ENCODE measurements around the gene TRMT61B. TPM values are rescaled to one million over a fixed set of nuclear protein-coding genes. Genes with fewer than 3 reads are reported as not detected.

TRMT61B gene
- total RNA-seq, 4 donors from 2014 or later: 10.9 to 21.4 (median 17.1) TPM

GRCh38 chr2:28802975-28803429 is 67.1 kb downstream of the TRMT61B start:
- TF ChIP-seq, protein P1, sequence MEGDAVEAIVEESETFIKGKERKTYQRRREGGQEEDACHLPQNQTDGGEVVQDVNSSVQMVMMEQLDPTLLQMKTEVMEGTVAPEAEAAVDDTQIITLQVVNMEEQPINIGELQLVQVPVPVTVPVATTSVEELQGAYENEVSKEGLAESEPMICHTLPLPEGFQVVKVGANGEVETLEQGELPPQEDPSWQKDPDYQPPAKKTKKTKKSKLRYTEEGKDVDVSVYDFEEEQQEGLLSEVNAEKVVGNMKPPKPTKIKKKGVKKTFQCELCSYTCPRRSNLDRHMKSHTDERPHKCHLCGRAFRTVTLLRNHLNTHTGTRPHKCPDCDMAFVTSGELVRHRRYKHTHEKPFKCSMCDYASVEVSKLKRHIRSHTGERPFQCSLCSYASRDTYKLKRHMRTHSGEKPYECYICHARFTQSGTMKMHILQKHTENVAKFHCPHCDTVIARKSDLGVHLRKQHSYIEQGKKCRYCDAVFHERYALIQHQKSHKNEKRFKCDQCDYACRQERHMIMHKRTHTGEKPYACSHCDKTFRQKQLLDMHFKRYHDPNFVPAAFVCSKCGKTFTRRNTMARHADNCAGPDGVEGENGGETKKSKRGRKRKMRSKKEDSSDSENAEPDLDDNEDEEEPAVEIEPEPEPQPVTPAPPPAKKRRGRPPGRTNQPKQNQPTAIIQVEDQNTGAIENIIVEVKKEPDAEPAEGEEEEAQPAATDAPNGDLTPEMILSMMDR (IDR thresholded peaks at IDR 0.05): no peak
- H3K36me3 ChIP-seq: peaks cover 2 to 22% of the 10 kb centered on the region in 2 donors
- no peaks in the 10 kb centered on the region for H3K9me3 ChIP-seq
- WGBS, 2 donors: 88 to 90% methylated on average over 4 of the region's 4 CpGs
- DNase-seq: no peak
- no peaks in the 10 kb centered on the region for H3K4me1 ChIP-seq
- no peaks in the 10 kb centered on the region for H3K27me3 ChIP-seq
- no peak overlapping the region for H3K27ac ChIP-seq
- H3K4me3 ChIP-seq (replicated peaks in 1 of 3): no peak overlapping the region
- intact Hi-C loops (cut with DNase I): no loop called here

DNA sequence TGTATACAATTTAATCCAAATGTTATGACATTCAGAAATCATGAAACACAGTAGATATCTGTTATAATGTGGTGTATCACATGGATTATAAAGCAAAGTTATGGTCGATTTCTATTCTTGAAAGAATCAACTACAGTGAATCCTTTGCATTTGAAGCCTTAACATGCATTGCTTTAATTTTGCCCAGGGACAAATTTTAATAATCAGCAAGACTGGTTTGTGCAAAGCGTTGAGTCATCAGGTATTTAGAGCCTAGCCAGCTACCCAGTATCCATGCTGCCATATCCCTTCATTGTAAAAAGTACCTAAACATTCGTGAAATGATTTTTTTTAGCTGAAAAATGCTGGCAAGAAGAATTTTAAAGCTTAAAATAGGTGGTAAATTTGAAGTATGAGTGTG is 68.4 kb downstream of the TRMT61B start:
- no peak for DNase-seq
- TF ChIP-seq POLR2A (IDR thresholded peaks at IDR 0.05): no peak
- TF ChIP-seq, protein P1 (IDR thresholded peaks at IDR 0.05): no peak
- H3K27me3 ChIP-seq: no peaks in the 10 kb centered on the region
- no peaks in the 10 kb centered on the region for H3K9me3 ChIP-seq
- no peak overlapping the region for H3K4me3 ChIP-seq (replicated peaks in 1 of 3)
- no peaks in the 10 kb centered on the region for H3K4me1 ChIP-seq
- 93% methylated on average over 3 of the region's 3 CpGs for WGBS, 2 donors
- H3K27ac ChIP-seq: no peak overlapping the region
- peaks cover 2 to 22% of the 10 kb centered on the region in 2 donors for H3K36me3 ChIP-seq
- intact Hi-C loops (cut with DNase I): no loop called here

Small RNAs within 50 kb of the gene (small RNA-seq; reads per million reads assigned to genes)
- gene SNORD92: 500 reads per million, percentile 98 among the genes with 10 or more reads in this experiment

Other genes starting within 250 kb of the TRMT61B start
- 100 to 1,000 TPM; 142 to 229 (median 199) TPM for gene PPP1CB, start 118.5 kb downstream of the TRMT61B start, total RNA-seq
- 1 to 10 TPM in 3 of 4 donors, under 1 TPM in 1; 0.78 to 3.1 (median 1.8) TPM for gene SPDYA, start 59.5 kb downstream of the TRMT61B start, total RNA-seq
- gene WDR43, start 24.4 kb upstream of the TRMT61B start, total RNA-seq: 10 to 100 TPM; 25.3 to 43.7 (median 30.4) TPM
- under 1 TPM; under 0.01 to 0.78 (median 0.35) TPM for gene TOGARAM2, start 111.0 kb upstream of the TRMT61B start, total RNA-seq
- under 1 TPM in 1 of 4 donors, not detected in 3; 0.11 TPM for gene PCARE, start 204.2 kb upstream of the TRMT61B start, total RNA-seq
- gene CLIP4, start 245.1 kb upstream of the TRMT61B start, total RNA-seq: 100 to 1,000 TPM; 148 to 398 (median 222) TPM

Data from thyroid gland (tissue), 4 donors.